Astrocyte (in vitro differentiated cells and primary cell): Measurements from ENCODE around the gene RALY. TPM values are rescaled to one million over a fixed set of nuclear protein-coding genes. Genes with fewer than 3 reads are reported as not detected.

Experiments
- DNase-seq: peaks from one replicate; pipeline ENCODE4 v3.0.0-alpha.2; 2010; ENCODE audit warnings: low read depth
- FAIRE-seq: peaks from 2 replicates; lab custom pipeline; 2011; peaks lifted over from hg19 to GRCh38; lab: Jason Lieb, UNC
- H2AFZ ChIP-seq: 2 replicates; pipeline ENCODE4 v1.6.0; 2012; ENCODE audit warnings: low read depth, low read length, inconsistent platforms
- H3K27ac ChIP-seq: 2 replicates; pipeline ENCODE4 v1.5.1; 2011; ENCODE audit warnings: low read depth, low read length, inconsistent platforms
- H3K27me3 ChIP-seq: 2 replicates; pipeline ENCODE4 v1.6.0; 2011; ENCODE audit warnings: low read length, inconsistent platforms; ENCODE audit not compliant: insufficient read depth
- H3K36me3 ChIP-seq: 2 replicates; pipeline ENCODE4 v1.5.1; 2011; ENCODE audit warnings: low read length, inconsistent platforms; ENCODE audit not compliant: insufficient read depth
- H3K4me1 ChIP-seq: 2 replicates; pipeline ENCODE4 v1.5.1; 2011; ENCODE audit warnings: low read length, inconsistent platforms; ENCODE audit not compliant: insufficient read depth
- H3K4me2 ChIP-seq: 2 replicates; pipeline ENCODE4 v1.6.0; 2012; ENCODE audit warnings: low read length, inconsistent platforms
- H3K4me3 ChIP-seq: 2 replicates; pipeline ENCODE4 v1.5.1; 2011; ENCODE audit warnings: low read depth, mild to moderate bottlenecking, low read length, inconsistent platforms; ENCODE audit not compliant: insufficient read depth
- H3K79me2 ChIP-seq: 2 replicates; pipeline ENCODE4 v1.6.0; 2012; ENCODE audit warnings: mild to moderate bottlenecking, low read length, inconsistent platforms; ENCODE audit not compliant: insufficient read depth
- H3K9ac ChIP-seq: 2 replicates; pipeline ENCODE4 v1.6.0; 2012; ENCODE audit warnings: mild to moderate bottlenecking, low read length, inconsistent platforms
- H3K9me3 ChIP-seq: 2 replicates; pipeline ENCODE4 v1.5.1; 2012; ENCODE audit warnings: low read depth, mild to moderate bottlenecking, low read length, inconsistent platforms; ENCODE audit not compliant: insufficient read depth
- H4K20me1 ChIP-seq: 2 replicates; pipeline ENCODE4 v1.6.0; 2012; ENCODE audit warnings: low read length, inconsistent platforms; ENCODE audit not compliant: insufficient read depth
- H3K27ac Mint-ChIP-seq: one replicate; pipeline ENCODE4 v1.8.0; 2021; ENCODE audit warnings: mild to moderate bottlenecking, mixed read lengths; ENCODE audit not compliant: unreplicated experiment
- H3K27me3 Mint-ChIP-seq: one replicate; pipeline ENCODE4 v1.8.0; 2021; ENCODE audit warnings: low read depth, mixed read lengths; ENCODE audit not compliant: unreplicated experiment
- H3K36me3 Mint-ChIP-seq: one replicate; pipeline ENCODE4 v1.8.0; 2021; ENCODE audit warnings: low read depth, mixed read lengths; ENCODE audit not compliant: unreplicated experiment
- H3K4me1 Mint-ChIP-seq: one replicate; pipeline ENCODE4 v1.8.0; 2021; ENCODE audit warnings: low read depth, mixed read lengths; ENCODE audit not compliant: unreplicated experiment
- H3K4me3 Mint-ChIP-seq: one replicate; pipeline ENCODE4 v1.8.0; 2021; ENCODE audit warnings: mild to moderate bottlenecking, moderate library complexity, mixed read lengths; ENCODE audit not compliant: unreplicated experiment
- H3K9me3 Mint-ChIP-seq: one replicate; pipeline ENCODE4 v1.8.0; 2021; ENCODE audit warnings: mild to moderate bottlenecking, mixed read lengths; ENCODE audit not compliant: unreplicated experiment
- CTCF ChIP-seq: IDR thresholded peaks from 2 replicates; pipeline ENCODE4 v1.5.1; 2011; ENCODE audit warnings: low read depth, mild to moderate bottlenecking, inconsistent platforms, low read length, moderate library complexity; ENCODE audit not compliant: insufficient read depth
- EZH2 ChIP-seq: IDR thresholded peaks from 2 replicates; pipeline ENCODE4 v1.6.1; 2012; ENCODE audit warnings: mild to moderate bottlenecking, low read length, inconsistent platforms; ENCODE audit not compliant: insufficient read depth
- total RNA-seq: library from RNA; stranded (reverse); gene quantifications from 2 replicates; pipeline ENCODE4 v1.2.1, GENCODE V29; 2021

Gene RALY
- total RNA-seq, 1 donor from 2014 or later: 105 TPM

GRCh38 chr20:34110745-34111641, 117.3 kb downstream of the RALY start:
- H3K36me3 ChIP-seq: peaks cover 9% of the 10 kb centered on the region
- H3K9ac ChIP-seq: peak overlapping the region; percentile 98
- H3K9me3 ChIP-seq: no peaks in the 10 kb centered on the region
- no peak overlapping the region for H2AFZ ChIP-seq
- Mint-ChIP-seq H3K4me3 (peak overlapping the region; percentile 100), H3K36me3 (peaks cover 15% of the 10 kb centered on the region), H3K27me3 (no peaks in the 10 kb centered on the region), H3K4me1 (peaks cover 27% of the 10 kb centered on the region), H3K27ac (peak overlapping the region; percentile 94), H3K9me3 (no peaks in the 10 kb centered on the region)
- peak overlapping the region; percentile 91 for H3K4me3 ChIP-seq
- no peak for FAIRE-seq
- H3K79me2 ChIP-seq: peaks cover 61% of the 10 kb centered on the region
- no peak for TF ChIP-seq CTCF
- TF ChIP-seq EZH2: no peak
- peak overlapping the region; percentile 89 for H3K4me2 ChIP-seq
- no peaks in the 10 kb centered on the region for H3K27me3 ChIP-seq
- peak overlapping the region; percentile 95 for H3K27ac ChIP-seq
- H4K20me1 ChIP-seq: peaks cover 57% of the 10 kb centered on the region
- H3K4me1 ChIP-seq: peaks cover 10% of the 10 kb centered on the region
- peak; percentile 71 for DNase-seq

GRCh38 chr20:34111702-34112599, 118.2 kb downstream of the RALY start, which contains the start of gene EIF2S2:
Gene EIF2S2 (minus strand): TSS chr20:34112243. CDS start chr20:34112110, 133 bp downstream.
- H3K27me3 ChIP-seq: no peaks in the 10 kb centered on the region
- no peaks in the 10 kb centered on the region for H3K9me3 ChIP-seq
- TF ChIP-seq CTCF (no peak), EZH2 (no peak)
- H3K4me2 ChIP-seq: peak within 1 kb of the TSS; percentile 89
- Mint-ChIP-seq H3K9me3 (no peaks in the 10 kb centered on the region), H3K4me1 (peaks cover 22% of the 10 kb centered on the region), H3K27me3 (no peaks in the 10 kb centered on the region), H3K4me3 (peak within 1 kb of the TSS; percentile 100), H3K36me3 (peaks cover 15% of the 10 kb centered on the region), H3K27ac (peak within 1 kb of the TSS; percentile 94)
- H2AFZ ChIP-seq: peak within 1 kb of the TSS; percentile 96
- H4K20me1 ChIP-seq: peaks cover 47% of the 10 kb centered on the region
- H3K36me3 ChIP-seq: peaks cover 9% of the 10 kb centered on the region
- peak within 1 kb of the TSS; percentile 98 for H3K9ac ChIP-seq
- H3K27ac ChIP-seq: peak within 1 kb of the TSS; percentile 95
- peaks cover 10% of the 10 kb centered on the region for H3K4me1 ChIP-seq
- peak within 1 kb of the TSS; percentile 91 for H3K4me3 ChIP-seq
- DNase-seq: peak; percentile 91
- FAIRE-seq: no peak
- peaks cover 51% of the 10 kb centered on the region for H3K79me2 ChIP-seq
